ENCODE data around the gene TMEM132D.

TMEM132D gene

GRCh38 chr12:129851296-129851695, 52.5 kb downstream of the TMEM132D start:
- no peaks in the 10 kb centered on the region for H3K36me3 ChIP-seq (ENCODE audit: control insufficient read depth in 2 of 2, insufficient read depth in 1 of 2, low read length in 2 of 2)
- TF ChIP-seq SP3 (tag by site-specific recombination; IDR thresholded peaks at IDR 0.05), result no peak
- TF ChIP-seq ZBTB49 (tag by site-specific recombination; IDR thresholded peaks at IDR 0.05; ENCODE audit: low read depth), result no peak
- no peak for TF ChIP-seq ZNF221 (tag by site-specific recombination; IDR thresholded peaks at IDR 0.05; ENCODE audit: borderline replicate concordance)
- TF ChIP-seq ZNF692 (tag by site-specific recombination; IDR thresholded peaks at IDR 0.05), result no peak
- no peak for TF ChIP-seq ZNF426 (tag by site-specific recombination; IDR thresholded peaks at IDR 0.05)
- TF ChIP-seq ZBTB6 (tag by site-specific recombination; IDR thresholded peaks at IDR 0.05), result no peak
- no peak for TF ChIP-seq ZNF777 (tag by site-specific recombination; IDR thresholded peaks at IDR 0.05; ENCODE audit: borderline replicate concordance)
- TF ChIP-seq OSR2 (tag by site-specific recombination; IDR thresholded peaks at IDR 0.05), result no peak
- TF ChIP-seq ZNF133 (tag by site-specific recombination; IDR thresholded peaks at IDR 0.05), result no peak
- TF ChIP-seq ZNF266 (tag by site-specific recombination; IDR thresholded peaks at IDR 0.05; ENCODE audit: low read depth), result no peak
- TF ChIP-seq ZBTB21 (tag by site-specific recombination; IDR thresholded peaks at IDR 0.05), result no peak
- TF ChIP-seq ZSCAN5A (tag by site-specific recombination; IDR thresholded peaks at IDR 0.05), result no peak
- TF ChIP-seq INSM2 (tag by site-specific recombination; IDR thresholded peaks at IDR 0.05), result no peak
- TF ChIP-seq GLIS1 (tag by site-specific recombination; IDR thresholded peaks at IDR 0.05), result no peak
- TF ChIP-seq ZNF239 (tag by site-specific recombination; IDR thresholded peaks at IDR 0.05), result no peak
- no peak for TF ChIP-seq ZNF704 (tag by site-specific recombination; IDR thresholded peaks at IDR 0.05)
- TF ChIP-seq KLF9 (tag by site-specific recombination; IDR thresholded peaks at IDR 0.05; ENCODE audit: low read depth), result no peak
- no peak overlapping the region for H3K27ac ChIP-seq (ENCODE audit: extremely low read depth, low read depth, low read length)
- CTCF ChIA-PET, result interaction anchor here (0.6 kb wide), 1 partner anchor 304 kb away, joined by 5 read pairs; no protein-coding TSS in a partner anchor
- no peaks in the 10 kb centered on the region for H3K4me1 ChIP-seq (ENCODE audit: control insufficient read depth, insufficient read depth, low read length)
- no peaks in the 10 kb centered on the region for H3K9me3 ChIP-seq (ENCODE audit: control insufficient read depth, insufficient read depth, low read depth, low read length)
- no peak overlapping the region for H3K4me3 ChIP-seq (ENCODE audit: low read depth, low read length)
- POLR2A ChIA-PET, result no interaction called here

All from HEK293 (cell line).